Medulla oblongata (tissue), 1 donor: ENCODE data around the gene ZNF648.
A peak's percentile ranks its signal among the peaks of the same experiment; 100 is the strongest.
"Not testable (repeated sequence)": the region's sequence is repeated elsewhere in the genome, so short reads cannot be mapped to it uniquely, and the experiment has no call there.

ENCODE experiments used
- DNase-seq: peaks from one replicate; pipeline ENCODE4 v3.0.0-alpha.2; 2015; ENCODE audit errors: extremely low spot score

Gene ZNF648

DNA sequence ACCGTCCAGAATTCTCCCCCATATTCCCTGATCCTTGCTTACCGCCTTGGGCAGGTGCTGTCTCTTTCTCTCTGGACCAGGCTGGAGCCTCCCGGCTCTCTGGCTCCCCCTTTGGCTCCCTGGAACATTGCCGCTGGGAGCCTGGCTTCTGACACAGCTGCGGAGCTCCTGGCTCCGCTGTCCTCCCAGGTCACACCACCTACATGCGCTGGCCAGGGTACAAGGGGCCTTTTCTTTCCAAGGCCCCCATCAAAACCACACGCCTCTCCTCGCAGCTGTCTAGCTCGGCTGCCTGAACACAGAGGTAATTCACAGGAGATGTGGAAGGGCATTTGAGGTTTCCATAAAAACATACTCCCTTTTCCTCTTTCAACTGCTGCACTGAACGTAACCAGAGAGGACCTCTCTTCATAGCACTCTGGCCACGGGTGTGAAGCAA lies 7.5 kb upstream of the ZNF648 start:
- peak; percentile 73 for DNase-seq

DNA sequence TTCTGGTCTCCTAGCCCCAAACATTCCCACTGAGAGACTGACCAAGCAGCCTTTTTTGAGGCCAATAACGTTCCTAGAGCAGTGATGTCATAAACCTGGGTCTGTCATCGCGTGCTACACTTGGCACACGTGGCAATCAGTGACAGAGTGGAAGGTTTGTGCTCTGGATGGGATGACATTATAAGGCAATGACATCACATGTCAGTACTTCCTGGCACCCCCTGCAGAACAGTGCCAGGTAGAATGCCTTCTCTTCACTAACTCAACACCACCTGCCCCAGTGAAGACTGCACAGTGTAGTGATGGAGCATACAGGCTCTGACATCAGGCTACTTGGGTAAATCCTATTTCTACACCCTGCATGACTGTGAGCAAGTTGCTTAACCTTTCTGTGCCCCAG lies 5.4 kb upstream of the ZNF648 start:
- DNase-seq: no peak

DNA sequence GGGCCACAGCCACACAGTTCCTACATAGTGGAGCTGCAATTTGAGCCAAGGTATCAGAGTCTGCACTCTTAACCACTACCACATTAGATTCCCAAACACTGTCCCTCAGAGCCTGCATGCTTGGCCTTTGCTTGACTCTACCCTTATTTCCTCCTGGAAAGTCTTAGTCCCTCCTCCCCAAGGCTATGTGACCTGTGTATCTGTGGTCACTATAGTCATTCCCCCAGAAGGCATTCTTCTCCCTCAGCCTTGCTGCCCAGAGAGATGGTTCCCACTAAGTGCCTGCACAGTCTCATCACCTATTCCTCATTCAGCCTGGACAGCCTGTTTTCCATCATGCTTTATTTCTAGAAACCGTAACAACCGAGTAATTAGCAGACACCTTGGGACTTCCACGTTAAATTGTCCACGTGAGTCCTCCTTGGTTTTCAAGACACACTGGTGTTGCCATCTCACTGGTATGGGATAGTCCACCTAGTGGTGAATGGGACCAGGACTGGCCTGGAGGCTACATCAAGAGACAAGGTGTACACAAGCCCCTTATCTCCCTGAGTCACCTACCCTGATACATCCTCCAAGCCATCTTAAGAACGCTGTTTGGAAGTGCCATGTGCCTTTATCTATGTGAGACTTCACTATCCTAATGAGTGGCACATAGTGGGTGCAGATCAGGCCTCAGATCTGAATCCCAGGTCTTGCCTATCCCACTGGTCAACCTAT lies 3.8 kb upstream of the ZNF648 start:
- DNase-seq: no peak

DNA sequence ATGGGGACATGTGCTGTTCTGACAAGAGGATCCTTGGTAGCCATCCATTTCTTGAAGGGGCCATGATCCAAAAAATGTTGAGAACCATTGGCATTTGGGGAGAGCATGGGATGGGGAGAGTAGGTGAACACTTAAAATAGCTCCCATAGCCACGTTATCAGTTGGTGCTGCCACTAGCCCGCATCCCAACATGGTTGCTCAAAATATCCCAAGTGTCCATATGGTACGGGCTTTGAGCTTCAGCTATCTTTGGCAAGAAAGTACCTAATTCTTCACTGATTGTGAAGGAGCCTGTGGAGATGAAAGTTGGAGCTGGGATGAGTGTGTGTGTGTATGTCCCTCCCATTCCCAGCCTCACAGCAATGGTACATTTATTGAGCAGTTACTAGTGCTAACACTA lies 3.1 kb upstream of the ZNF648 start:
- no peak for DNase-seq

DNA sequence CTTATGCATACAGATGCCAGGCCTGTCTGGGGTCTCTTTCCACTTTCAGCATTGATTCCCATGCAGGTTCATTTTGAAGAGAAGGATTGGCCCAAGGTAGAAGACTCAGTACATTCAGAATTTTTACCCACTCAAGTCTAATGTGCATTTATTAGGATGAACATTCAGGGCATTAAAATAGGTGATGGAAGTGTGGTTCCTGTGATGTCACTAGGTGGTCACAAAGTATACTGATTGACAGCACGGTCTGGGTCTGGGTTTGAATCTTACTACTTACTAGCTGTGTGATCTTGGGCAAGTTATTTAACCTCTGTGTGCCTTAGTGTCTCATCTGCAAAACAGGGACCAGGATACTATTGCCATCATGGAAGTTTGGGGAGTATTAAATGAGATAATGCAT lies 711 bp upstream of the ZNF648 start:
- no peak for DNase-seq

DNA sequence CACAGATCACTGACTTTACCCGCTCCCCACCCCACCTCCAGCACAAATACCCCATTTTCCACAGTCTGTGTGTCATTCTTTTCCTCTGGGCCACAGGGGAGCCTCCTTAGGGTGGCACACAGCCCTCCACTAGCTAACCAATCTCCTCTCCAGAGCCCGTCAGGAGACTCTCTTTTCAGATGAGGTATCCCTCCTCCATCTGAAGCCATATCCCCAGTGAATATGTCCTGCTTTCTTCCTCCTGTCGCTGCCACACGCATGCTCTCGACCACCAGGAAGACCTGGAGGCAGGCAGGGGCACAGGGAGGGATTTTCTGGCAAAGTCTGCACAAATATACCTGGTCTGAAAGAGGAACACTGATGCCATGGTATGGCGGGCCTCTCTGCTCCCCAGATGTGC lies 635 bp downstream of the ZNF648 start:
- DNase-seq: no peak

DNA sequence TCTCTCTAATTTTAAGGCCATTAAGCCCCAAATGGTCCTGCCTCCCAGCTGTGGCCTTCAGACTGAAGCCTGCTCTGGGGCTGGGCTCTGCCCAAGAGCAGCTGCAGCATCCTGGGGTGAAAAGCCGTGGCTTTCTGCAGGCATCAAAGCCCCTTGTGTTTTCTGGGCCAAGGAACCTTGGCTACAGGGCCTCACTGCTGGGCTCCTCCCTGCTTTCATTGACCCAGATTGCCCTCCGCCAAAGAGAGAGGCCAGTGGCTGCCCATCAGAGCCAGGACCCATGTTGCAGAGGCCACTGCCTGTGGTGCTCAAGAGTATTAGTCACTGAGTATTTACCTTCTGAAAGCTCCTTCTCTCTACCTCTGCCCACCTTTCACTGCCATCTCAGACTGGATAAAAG lies 1.6 kb downstream of the ZNF648 start:
- peak; percentile 51 for DNase-seq

DNA sequence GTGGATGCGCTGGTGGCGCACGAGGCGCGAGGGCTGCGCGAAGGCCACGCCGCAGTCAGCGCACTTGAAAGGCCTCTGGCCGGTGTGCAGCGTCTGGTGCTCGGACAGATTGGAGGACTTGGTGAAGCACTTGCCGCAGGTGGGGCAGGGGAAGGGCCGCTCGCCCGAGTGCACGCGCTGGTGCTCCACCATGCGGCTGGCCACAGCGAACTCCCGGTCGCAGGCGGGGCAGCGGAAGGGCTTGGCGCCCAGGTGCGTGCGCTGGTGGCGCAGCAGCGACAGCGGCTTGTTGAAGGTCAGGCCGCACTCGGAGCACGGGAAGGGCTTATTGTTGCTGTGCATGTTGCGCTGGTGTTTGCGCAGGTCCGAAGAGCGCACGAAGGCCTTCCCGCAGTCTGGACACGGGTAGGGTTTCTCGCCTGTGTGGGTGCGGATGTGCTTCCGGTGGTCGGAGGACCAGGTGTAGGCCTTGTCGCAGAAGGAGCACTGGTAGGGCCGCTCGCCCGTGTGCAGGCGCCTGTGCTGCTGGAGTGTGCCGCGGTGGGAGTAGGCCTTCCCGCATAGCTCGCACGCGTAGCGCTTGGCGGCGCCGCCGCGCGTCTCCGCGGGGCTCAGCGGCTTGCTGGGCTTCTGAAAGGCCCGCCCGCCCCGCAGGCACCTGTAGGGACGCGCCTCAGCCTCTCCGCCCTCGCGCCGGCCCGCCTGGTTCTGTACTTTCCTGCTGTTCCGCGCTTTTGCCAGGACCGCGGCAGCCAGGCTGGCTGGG lies 4.7 kb downstream of the ZNF648 start:
- DNase-seq: no peak

DNA sequence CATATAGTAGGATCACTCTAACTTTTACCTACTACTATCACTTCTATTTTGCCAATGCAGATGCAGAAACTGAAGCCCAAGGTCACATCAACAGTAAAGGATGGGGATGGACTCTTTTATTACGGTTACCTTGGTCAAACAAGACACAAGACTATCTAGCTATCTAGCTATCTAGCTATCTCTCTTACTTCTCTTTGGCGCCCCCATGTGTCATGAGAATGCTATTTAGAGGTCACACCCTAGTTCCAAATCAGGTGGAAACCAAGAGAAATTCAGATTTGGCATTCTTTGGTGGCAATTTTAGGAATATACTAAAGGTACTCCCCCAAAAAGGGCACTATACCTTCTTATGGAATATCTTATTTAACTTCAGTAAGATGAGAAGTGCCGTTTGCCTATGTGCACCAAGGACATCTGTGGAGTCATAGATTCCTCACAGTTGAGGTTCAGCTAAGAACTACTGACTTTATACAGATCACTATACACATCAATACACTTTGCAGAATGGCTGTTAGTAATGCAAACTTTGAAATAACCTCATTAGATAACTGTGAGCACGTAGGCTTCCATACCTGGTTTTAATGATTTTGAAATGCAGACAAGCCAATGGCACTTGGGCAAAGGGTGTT lies 6.7 kb downstream of the ZNF648 start:
- DNase-seq: peak; percentile 71

DNA sequence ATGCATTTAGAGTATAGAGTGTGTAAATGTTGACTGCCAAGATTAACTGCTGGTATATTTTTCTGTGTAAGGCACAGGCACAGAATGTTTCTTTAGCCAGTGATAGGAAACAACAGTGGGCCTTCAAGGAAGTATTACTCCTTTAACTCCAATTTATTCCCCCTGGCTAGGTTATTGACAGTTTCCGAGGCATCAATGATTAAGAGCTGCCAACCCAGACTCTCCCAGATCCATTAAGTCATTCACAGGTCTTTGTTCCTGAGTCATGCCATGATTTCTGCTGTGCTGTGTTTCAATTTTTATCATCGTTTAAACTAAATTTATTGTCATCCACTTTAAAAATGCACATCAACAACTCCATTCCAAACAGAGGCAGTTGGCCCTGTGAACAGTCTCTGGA lies 9.2 kb downstream of the ZNF648 start:
- no peak for DNase-seq

DNA sequence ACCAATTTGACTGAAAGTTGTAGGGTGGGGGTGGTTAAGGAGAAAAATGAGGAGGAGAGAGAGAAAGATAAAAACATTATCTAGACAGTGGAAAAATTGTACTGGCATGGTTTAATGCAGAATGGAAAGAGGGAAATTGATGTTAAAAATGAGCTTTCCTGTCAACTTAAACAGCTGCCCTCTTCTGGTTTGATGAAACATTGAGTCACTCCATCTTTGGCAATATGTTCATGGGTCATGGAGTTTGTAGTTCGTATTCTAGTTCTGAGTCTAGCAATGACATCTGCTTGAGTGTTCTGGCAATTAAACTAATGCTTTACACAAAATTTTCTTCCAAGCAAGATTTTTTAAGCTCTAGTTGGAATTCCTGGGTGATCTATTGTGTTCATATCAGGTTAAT lies 9.6 kb downstream of the ZNF648 start:
- DNase-seq: no peak

DNA sequence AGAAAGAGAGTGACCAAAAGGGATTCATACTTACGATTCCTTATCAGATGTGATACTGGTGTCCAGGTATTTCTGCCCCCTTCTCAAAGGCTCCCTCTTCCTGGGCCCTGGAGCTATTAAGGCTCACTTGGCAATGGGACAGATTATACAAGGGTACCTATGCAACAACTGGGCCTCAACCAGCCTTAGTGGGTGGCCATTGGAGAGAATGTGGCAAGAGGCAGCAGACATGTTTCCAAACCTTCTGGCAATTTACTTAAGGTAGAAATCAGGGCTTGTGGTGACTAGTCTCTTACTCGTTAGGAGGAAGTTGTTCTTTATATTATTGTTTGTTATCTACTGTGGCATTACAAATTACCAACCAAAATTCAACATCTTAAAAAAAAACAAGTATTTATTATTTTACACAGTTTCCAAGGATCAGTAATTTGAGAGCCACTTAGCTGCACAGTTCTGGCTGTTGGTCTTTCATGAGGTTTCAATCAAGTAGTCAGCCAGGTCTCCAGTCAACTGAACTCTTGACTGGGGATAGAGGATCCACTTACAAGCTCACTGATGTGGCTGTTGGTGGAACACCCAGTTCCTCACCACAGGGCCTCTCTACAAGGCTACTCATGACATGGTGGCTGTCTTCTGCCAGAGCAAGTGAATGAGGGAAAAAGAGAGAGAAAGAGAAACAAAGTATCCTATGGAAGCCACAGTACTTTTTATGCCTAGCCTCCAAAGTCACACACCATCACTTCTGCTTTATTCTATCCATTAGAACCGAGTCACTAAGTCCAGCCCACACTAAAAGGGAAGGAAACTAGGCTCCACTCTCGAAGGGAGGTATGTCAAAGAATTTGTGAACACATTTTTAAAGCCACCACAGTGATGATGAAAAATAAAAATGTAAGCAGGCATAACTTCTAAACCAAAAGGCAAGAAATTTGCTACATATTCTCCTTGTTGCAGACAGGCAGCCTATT lies 10.7 kb downstream of the ZNF648 start:
- no peak for DNase-seq

DNA sequence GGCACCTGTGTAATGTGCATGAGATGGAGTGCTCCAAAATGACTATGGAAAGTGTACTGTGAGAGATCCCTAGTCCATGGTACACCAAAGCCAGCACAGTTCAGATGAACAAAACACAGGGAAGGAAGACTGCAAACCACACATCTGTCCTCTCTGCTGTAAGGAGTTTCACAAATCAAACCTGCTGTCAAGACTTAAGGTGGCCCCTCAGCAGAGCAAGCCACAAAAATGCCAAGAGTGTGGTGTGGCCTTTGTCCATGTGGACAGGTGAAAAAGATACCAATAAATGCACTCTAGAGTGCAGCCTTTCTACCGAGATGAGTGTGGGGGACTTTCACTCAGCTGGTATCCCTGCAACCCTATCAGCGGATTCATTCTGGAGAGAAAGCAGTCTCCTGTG lies 12.9 kb downstream of the ZNF648 start:
- DNase-seq: no peak

DNA sequence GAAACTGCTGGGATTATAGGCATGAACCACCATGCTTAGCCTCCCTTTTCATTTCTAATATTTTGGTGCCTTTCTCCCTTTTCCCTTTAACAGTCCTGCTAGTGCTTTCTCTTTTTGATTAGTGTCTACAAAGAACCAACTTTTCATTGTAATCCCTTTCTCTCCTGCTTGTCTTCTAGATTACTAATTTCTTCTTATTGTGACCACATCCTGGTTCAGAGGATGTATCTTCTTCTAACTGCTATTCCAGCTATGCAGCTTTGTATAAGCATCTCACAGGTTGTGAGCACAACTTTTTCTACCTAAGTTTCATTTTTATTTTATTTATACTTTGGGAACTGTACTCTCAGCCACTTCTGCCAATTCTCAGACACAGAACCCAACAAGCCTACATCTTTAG lies 14.7 kb downstream of the ZNF648 start:
- DNase-seq: no peak

DNA sequence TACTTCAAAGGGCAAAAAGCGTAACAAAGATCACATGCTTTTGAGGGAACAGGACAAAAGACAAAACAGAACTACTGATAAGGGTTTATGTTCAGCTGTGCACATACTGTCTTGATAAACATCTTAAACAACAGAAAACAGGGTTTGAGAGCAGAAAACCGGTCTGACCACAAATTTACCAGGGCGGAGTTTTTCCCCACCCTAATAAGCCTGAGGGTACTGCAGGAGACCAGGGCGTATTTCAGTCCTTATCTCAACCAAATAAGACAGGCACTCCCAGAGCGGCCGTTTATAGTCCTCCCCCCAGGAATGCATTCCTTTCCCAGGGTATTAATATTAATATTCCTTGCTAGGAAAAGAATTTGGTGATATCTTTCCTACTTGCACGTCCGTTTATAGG lies 16.0 kb downstream of the ZNF648 start:
- DNase-seq: not testable (repeated sequence)

DNA sequence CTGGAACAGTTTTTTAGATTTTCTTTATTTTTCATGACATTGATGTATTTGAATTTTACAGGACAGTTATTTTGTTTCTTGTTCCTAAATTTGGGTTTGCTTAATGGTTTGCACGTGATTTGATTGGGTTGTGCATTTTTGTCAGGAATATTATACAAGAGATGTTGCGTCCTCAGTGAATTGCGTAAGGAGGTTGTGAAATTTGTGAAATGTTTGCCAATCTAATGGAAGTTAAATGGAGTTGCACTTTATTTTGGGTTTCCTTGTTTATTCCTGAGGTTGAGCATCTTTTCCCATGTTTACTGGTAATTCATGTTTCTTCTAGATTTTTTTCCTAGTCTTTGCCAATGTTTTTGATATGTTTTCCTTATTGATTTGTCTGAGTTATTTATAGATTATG lies 19.9 kb downstream of the ZNF648 start:
- DNase-seq: no peak

DNA sequence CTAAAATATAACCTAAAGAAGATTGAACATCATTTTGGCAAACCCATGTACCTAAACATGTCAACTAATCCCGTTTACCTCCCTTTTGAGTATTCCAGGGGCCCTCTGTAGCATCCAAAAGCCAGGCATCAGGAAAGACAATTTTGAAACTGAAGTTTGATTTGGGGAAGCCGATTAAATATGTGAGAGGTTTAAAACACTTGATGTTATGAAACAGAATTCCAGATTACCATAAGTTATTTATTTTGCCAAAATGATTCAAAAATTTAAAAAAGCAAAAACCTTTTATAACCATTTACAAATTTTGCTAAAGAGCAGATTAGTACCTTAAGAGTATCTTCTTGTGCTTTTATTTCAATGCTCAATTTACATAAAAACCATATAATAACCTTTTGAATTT lies 23.3 kb downstream of the ZNF648 start:
- no peak for DNase-seq

DNA sequence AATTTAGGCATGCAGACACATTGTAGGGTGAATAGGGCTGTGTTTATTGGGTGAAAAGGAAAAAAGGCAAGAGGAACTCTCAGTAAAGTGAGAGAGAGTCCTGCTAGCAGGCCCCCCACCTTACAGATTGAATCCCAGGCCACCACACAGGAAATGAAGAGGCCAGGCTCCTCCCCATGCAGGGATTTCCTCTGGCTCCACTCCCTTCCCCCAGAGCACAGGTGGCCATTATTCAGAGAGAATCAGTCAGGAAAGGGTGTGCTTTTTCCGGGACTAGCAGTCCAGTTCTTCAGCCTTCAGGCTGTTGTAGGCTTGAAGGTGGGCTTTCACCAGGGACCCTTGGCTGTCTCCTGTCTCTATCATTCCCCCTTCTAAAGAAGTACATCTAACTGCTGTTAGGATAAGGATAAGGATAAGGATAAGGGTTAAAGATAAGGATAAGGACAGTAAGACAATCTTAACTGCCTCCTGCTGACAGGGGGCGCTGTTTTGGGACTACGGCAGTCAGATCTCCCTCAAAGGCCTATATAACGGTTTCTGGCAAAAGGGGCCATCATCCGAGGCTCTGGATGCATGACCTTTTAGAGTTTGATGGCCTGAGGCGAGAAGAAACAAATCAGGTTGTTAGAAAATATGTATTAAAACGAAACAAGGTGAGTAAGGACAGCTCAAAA lies 26.3 kb downstream of the ZNF648 start:
- no peak for DNase-seq

DNA sequence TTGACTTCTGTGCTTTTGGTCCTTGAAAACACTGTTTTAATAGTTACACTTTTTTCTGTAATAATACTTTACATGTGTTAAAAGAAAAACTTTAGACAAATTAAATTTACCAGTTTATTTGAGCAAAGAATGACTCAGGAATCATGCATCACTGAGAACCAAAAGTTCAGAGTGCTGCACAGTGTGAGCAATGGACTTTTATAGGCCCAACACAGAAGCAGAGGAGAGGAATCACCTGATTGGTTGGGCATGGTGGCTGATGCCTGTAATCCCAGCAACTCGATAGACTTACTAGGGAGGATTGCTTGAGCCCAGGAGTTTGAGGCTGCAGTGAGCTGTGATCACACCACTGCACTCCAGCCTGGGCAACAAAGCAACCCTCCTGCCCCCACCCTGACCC lies 29.3 kb downstream of the ZNF648 start:
- DNase-seq: no peak

DNA sequence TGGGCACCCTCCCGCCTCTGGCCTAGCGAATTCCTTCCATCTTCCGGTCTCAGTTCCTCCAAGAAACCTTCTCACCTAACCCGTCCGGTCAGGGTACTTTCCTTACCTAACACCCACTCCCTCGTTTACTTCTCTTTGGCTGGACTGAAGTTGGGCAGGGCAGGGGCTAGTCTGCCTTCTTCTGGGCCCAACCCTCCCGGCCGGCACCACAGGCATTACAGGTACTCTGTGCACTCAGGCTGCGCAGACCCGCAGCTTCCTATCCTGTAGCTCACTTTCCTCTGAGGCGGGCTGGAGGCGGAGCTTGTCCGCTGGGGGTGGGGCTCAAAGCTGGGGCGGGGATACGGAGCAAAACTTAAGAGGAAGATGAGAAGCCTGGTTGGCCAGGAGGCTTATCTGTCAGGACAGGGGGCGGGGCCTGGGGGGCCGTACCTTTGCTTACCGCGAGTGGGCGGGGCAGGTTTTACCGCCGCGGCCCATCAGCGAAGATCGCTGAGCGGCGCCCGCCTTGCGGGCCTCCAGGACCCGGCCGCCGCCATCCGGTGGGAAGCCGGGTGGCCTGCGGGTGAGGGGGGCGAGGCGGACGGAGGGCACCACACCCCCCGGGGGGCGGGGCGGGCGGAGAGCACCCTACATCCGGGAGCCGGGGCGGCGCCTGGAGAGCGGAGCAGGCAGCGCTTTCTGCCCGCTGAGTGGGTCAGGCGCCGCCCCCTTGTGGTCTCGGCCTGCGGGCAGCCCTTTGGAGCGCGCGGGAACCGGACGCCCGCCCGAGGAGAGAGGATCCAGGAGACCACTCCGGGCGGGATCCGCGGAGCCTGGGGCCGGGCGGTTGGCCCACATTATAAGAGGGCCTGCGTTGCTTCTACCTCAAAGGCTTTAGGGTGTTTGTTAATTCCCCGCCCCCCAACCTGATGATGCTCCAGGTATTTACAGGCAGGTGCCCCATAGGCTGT lies 31.9 kb downstream of the ZNF648 start:
- DNase-seq: peak; percentile 98
